ENCODE results near the gene SLC34A3.
"Not testable (repeated sequence)": the region's sequence is repeated elsewhere in the genome, so short reads cannot be mapped to it uniquely, and the experiment has no call there.

Gene SLC34A3

DNA sequence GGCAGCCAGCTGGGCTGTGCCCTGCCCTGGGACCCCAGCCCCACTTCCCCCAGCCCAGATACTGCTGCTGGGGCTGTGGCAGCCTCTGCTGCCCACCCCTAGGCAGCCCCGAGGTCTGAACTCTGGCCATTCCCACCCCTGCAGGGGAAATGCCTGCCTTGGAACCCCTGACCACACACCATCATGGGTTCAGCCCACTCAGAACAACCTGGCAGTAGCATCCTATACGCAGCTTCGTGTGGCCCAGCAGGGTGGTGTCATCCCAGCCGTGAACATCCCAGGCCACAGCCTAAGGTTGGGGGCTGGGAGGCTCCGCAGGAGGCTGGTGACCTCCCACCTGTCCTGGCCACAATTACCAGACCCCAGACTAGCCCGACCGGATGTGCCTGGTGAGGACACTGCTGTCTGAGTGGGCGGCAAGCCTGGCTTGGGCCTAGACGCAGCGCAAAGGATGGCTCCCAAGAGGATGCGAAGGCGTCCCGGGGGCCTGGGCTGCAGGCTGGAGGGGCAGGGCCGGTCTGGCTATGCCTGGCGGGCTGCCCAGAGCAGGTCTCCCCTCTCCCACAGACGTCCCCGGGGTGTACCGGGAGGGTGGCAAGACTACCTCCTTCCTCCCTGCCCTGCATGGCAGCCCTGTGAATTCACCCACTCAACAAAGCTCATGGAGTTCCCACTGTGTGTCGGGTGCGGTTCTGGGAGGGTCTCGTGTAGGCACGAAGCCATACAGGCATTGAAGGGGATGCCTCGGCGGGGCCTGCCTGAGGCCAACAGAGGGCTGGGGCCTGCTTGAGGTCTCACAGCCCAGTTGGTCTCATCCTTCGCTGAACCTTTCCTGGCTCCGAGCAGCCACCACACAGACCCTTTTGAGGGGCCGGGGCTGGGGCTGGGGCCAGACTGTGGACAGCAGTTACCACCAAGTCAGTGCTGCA lies 1.5 kb upstream of the SLC34A3 start:
- no peak for DNase-seq

- no peak for DNase-seq
Observed at GRCh38 chr9:137229903-137230704, 597 bp upstream of the SLC34A3 start.

- no peak for DNase-seq
Observed at GRCh38 chr9:137231372-137232039, 805 bp downstream of the SLC34A3 start.

DNA sequence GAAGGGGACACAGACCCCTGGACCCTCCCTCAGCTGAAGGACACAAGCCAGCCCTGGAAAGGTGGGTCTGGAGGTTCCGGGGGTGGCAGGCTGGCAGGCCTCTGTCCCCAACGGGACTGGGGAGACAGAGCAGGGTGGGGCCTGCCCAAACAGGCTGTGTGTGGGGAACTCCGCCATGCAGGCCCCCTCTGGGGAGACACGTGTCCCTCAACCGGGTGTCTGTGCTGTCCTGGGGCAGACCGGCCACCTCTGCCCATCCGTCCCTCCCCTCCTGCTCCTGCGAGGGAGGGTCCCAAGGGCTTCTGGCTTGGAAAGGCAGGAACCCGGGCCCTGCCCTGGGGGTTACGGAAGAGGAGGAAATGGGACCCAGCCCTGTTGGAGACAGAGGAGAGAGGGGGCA lies 1.4 kb downstream of the SLC34A3 start:
- DNase-seq = no peak

DNA sequence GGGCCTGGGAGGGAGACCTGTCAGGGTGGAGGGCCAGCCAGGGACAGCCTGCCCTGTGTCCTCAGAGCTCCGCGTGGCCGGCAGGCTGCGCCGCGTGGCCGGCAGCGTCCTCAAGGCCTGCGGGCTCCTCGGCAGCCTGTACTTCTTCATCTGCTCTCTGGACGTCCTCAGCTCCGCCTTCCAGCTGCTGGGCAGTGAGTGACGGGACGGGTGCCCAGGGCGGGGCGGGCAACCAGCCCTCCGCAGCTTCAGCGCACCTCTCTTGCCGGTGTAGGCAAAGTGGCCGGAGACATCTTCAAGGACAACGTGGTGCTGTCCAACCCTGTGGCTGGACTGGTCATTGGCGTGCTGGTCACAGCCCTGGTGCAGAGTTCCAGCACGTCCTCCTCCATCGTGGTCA lies 1.8 kb downstream of the SLC34A3 start:
- DNase-seq = no peak

DNA sequence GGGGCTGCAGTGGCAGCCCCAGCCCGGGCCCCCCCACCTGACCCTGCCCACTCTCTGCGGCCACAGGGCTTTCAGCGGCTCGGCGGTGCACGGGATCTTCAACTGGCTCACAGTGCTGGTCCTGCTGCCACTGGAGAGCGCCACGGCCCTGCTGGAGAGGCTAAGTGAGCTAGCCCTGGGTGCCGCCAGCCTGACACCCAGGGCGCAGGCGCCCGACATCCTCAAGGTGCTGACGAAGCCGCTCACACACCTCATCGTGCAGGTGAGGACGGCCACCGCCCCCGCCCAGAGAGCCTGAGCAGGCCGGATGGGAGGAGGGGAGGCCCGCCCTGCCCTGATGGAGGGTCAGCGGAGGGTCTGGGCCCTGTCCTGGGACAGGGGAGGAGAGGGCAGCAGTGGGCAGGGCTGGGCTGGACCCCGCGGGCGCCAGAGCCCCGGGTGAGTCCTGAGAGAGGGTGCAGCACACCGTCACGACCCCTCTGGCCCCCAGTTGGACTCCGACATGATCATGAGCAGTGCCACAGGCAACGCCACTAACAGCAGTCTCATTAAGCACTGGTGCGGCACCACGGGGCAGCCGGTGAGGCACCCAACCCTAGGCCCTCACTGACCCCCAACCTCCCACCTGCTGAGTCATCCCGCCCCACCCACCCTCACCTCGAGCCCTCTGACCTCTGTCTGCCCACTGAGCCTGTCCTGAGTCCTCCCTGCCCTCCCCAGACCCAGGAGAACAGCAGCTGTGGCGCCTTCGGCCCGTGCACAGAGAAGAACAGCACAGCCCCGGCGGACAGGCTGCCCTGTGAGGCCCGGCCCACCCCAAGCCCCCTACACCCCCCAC lies 2.7 kb downstream of the SLC34A3 start:
- DNase-seq = no peak

DNA sequence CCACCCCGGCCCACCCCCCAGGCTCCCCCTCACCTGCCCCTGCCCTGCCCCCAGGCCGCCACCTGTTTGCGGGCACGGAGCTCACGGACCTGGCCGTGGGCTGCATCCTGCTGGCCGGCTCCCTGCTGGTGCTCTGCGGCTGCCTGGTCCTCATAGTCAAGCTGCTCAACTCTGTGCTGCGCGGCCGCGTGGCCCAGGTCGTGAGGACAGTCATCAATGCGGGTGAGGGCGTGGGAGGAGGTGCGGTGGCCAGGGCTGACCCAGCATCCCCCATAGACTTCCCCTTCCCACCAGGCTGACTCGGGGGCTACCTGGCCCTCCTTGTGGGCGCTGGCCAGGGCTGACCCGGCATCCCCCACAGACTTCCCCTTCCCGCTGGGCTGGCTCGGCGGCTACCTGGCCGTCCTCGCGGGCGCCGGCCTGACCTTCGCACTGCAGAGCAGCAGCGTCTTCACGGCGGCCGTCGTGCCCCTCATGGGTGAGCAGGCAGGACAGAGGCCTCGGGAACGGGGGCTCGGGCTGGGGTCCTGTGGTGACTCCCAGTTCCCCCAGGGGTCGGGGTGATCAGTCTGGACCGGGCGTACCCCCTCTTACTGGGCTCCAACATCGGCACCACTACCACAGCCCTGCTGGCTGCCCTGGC lies 3.5 kb downstream of the SLC34A3 start:
- no peak for DNase-seq

GRCh38 chr9:137234758-137235423 lies 4.2 kb downstream of the SLC34A3 start:
- DNase-seq = no peak

GRCh38 chr9:137235424-137236237 lies 4.9 kb downstream of the SLC34A3 start:
- DNase-seq = no peak

- peak; percentile 10 to 81 (median 56) for DNase-seq
Observed at GRCh38 chr9:137236238-137236935, 5.7 kb downstream of the SLC34A3 start.

DNA sequence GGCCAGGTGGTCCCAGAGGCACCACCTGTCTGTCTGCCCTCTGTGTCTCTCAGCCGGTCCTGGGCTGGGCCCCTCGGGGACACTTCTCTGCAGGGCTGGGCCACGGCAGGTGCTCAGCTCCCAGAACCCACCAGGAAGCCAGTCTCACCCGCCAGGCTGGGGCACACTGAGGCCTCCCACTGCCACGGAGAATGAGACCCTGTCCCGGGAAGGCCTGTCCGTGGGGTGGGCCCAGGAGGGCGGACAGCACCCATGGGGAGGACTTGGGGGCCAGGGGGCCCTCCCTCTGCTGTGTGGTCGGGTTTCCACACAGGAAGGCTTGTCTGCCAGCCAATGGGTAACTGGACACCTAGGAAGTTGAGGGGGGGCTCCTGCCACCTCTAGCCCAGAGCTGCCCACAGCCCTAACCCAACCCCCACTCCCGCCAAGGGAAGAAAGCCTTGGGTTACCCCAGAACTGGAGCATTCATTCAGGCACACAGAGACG lies 6.3 kb downstream of the SLC34A3 start:
- DNase-seq = peak in 1 of 14 donors; percentile 30

- peak in 9 of 14 donors; percentile 33 to 77 (median 56) for DNase-seq
Observed at GRCh38 chr9:137237759-137238726, 7.3 kb downstream of the SLC34A3 start.

DNA sequence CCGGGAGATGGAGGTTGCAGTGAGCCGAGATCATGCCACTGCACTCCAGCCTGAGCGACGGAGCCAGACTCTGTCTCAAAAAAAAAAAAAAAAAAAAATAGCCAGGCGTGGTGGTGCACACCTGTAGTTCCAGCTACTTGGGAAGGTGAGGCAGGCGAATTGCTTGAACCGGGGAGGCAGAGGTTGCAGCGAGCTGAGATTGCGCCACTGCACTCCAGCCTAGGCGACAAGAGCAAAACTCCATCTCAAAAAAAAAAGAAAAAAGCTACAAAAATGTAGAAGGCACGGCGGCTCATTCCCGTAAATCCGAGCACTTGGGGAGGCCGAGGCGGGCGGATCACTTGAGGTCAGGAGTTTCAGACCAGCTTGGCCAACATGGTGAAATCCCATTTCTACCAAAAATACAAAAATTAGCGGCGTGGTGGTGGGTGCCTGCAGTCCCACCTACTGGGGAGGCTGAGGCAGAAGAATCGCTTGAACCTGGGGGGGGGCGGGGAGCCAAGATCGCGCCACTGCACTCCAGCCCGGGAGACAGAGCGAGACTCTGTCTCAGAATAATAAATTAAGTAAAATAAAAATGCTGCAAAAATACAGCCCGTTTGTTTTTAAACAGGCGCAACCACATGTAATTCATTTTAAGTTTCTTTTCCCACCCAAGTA lies 9.0 kb downstream of the SLC34A3 start:
- DNase-seq = not testable (repeated sequence)

- DNase-seq = peak in 12 of 14 donors; percentile 56 to 88 (median 83)
Observed at GRCh38 chr9:137240318-137240840, 9.7 kb downstream of the SLC34A3 start.

DNA sequence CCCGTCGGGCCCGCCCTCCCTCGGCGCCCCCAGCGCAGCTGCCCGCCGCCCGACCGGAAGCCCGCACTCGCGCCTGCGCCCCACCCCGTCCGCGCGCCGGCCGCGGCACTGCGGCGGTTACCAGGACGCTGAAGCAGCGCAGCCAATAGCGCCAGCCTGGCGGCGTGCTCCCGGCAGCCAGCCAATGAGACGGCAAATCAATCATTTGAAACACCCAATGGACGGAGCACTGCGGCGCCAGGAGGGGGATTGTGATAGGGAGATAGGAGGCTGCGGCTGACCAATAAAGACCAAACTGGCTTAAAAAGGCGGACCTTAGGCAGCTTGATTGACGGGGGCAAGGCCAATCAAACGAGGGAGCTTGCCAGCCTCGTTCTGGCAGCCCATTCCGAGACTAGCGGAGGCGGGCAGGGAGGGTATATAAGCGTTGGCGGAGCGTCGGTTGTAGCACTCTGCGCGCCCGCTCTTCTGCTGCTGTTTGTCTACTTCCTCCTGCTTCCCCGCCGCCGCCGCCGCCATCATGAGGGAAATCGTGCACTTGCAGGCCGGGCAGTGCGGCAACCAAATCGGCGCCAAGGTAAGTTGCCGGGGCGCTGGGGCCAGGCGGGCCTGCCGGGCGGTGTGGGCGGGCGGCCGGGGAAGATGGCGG lies 10.3 kb downstream of the SLC34A3 start, which contains the start of gene TUBB4B:
TUBB4B (plus strand) TSS at position 447 of the 649 bp plus-strand sequence; CDS start at position 521, 74 bp downstream.
- DNase-seq = peak; percentile 87 to 100 (median 98)

Data from C1 segment of cervical spinal cord (tissue), 14 donors.